ENCODE results near the gene PDE11A.

- no peak for TF ChIP-seq POLR2A (IDR thresholded peaks at IDR 0.05; ENCODE audit: low read length)
- TF ChIP-seq GATA1 (IDR thresholded peaks at IDR 0.05; ENCODE audit: low read depth, low read length): no peak
Observed at GRCh38 chr2:177873915-177874314, 198.7 kb downstream of the PDE11A start.
